Type B pancreatic cell (in vitro differentiated cells): ENCODE results near the gene CIAO3. TPM values are rescaled to one million over a fixed set of nuclear protein-coding genes. Genes with fewer than 3 reads are reported as not detected.

ENCODE experiments used
- DNase-seq: peaks from one replicate; pipeline ENCODE4 v3.0.0; 2021; ENCODE audit warnings: mixed read lengths; ENCODE audit not compliant: unreplicated experiment; ENCODE audit errors: extremely low spot score
- H3K27ac Mint-ChIP-seq: 2 replicates; pipeline ENCODE4 v1.8.0; 2021; ENCODE audit warnings: mild to moderate bottlenecking, mixed read lengths
- H3K27me3 Mint-ChIP-seq: 2 replicates; pipeline ENCODE4 v1.8.0; 2021; ENCODE audit warnings: mixed read lengths
- H3K36me3 Mint-ChIP-seq: 2 replicates; pipeline ENCODE4 v1.8.0; 2021; ENCODE audit warnings: mixed read lengths
- H3K4me1 Mint-ChIP-seq: one replicate; pipeline ENCODE4 v1.8.0; 2021; ENCODE audit warnings: mixed read lengths; ENCODE audit not compliant: unreplicated experiment
- H3K4me3 Mint-ChIP-seq: 2 replicates; pipeline ENCODE4 v1.8.0; 2021; ENCODE audit warnings: mild to moderate bottlenecking, mixed read lengths
- H3K9me3 Mint-ChIP-seq: 2 replicates; pipeline ENCODE4 v1.8.0; 2021; ENCODE audit warnings: mixed read lengths
- total RNA-seq: library from RNA; stranded (reverse); gene quantifications from 2 replicates; pipeline ENCODE4 v1.2.1, GENCODE V29; 2021; ENCODE audit warnings: low replicate concordance
- TF ChIP-seq, protein P1 (sequence below): fragments of 200-600 bp; sonication (generic); conservative IDR thresholded peaks from 2 replicates; pipeline ENCODE4 v1.5.0; 2021; ENCODE audit warnings: antibody characterized with exemption, mild to moderate bottlenecking

Gene CIAO3
- total RNA-seq, 1 donor from 2014 or later, result 44.5 TPM

GRCh38 chr16:718389-718788 lies 22.4 kb downstream of the CIAO3 start:
- DNase-seq, result no peak
- Mint-ChIP-seq H3K36me3 (no peaks in the 10 kb centered on the region), H3K27ac (no peak overlapping the region), H3K9me3 (no peaks in the 10 kb centered on the region), H3K27me3 (peaks cover 5% of the 10 kb centered on the region), H3K4me1 (peaks cover 11% of the 10 kb centered on the region), H3K4me3 (peak overlapping the region; percentile 84)
- TF ChIP-seq, protein P1, sequence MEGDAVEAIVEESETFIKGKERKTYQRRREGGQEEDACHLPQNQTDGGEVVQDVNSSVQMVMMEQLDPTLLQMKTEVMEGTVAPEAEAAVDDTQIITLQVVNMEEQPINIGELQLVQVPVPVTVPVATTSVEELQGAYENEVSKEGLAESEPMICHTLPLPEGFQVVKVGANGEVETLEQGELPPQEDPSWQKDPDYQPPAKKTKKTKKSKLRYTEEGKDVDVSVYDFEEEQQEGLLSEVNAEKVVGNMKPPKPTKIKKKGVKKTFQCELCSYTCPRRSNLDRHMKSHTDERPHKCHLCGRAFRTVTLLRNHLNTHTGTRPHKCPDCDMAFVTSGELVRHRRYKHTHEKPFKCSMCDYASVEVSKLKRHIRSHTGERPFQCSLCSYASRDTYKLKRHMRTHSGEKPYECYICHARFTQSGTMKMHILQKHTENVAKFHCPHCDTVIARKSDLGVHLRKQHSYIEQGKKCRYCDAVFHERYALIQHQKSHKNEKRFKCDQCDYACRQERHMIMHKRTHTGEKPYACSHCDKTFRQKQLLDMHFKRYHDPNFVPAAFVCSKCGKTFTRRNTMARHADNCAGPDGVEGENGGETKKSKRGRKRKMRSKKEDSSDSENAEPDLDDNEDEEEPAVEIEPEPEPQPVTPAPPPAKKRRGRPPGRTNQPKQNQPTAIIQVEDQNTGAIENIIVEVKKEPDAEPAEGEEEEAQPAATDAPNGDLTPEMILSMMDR, result no peak

DNA sequence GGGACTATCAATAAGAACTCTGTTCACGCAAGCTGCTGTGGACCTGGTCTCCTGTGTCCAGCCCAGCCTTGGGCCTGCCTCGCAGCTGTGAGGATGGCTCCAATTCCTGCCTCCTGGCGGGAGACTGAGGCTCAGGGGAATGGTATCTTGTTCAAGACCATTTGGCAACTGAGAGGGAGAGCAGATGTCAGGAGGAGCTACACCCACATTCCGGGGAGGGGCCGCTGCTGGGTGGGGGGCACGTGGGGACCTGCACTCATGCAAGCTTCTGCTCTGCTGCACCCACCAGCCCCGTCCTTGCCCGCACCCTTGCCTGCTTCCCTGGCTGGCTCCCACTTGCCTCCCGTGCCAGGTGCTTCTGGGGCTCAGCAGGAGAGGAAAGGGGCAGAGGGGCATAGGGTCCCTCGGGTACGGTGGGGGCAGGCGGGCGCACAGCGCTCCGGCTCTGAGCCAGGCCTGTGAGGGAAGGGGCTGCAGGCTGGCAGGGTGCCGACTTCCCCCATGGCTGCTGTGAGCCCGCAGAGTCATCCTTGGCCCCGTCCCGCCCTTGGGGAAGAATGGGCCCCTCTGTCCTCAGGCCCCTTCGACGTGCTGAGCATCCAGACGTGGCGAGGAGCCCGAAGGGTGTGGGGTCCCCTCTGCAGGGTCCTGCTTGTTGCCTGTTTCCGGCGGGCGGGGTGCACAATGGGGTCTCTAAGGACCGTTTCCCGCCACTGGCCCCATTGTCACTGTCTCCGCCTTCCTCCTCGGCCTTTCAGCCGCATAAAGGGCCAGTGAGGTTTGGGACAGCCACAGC lies 23.1 kb downstream of the CIAO3 start:
- H3K4me3 Mint-ChIP-seq, result no peak overlapping the region
- no peaks in the 10 kb centered on the region for H3K36me3 Mint-ChIP-seq
- no peak overlapping the region for H3K27ac Mint-ChIP-seq
- TF ChIP-seq, protein P1, result no peak
- DNase-seq, result no peak
- peaks cover 8% of the 10 kb centered on the region for H3K27me3 Mint-ChIP-seq
- no peaks in the 10 kb centered on the region for H3K9me3 Mint-ChIP-seq
- H3K4me1 Mint-ChIP-seq, result peaks cover 14% of the 10 kb centered on the region

GRCh38 chr16:716768-717325 lies 23.9 kb downstream of the CIAO3 start:
- H3K4me1 Mint-ChIP-seq, result peaks cover 16% of the 10 kb centered on the region
- peaks cover 10% of the 10 kb centered on the region for H3K27me3 Mint-ChIP-seq
- TF ChIP-seq, protein P1, result no peak
- no peaks in the 10 kb centered on the region for H3K9me3 Mint-ChIP-seq
- DNase-seq, result no peak
- H3K27ac Mint-ChIP-seq, result no peak overlapping the region
- H3K4me3 Mint-ChIP-seq, result peak overlapping the region; percentile 84
- H3K36me3 Mint-ChIP-seq, result no peaks in the 10 kb centered on the region

DNA sequence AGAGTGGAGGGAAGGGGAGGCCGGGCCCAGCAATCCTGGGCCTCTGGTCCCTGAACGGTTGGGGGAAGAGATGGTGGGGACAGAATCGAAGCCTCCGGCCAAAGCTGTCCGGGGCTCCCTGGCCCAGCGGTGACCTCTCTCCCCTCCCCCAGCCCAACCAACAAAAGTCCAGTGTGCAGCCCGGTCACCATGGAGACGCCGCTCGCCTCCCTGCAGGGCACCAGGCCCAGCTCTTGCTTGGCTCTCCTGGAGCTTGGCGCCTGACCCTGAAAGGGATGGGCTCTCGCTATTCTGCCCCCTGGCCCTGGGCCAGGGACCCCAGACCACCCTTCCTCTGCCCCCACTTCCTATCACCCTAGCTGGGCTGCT lies 24.6 kb downstream of the CIAO3 start:
- no peak for DNase-seq
- TF ChIP-seq, protein P1, result no peak
- Mint-ChIP-seq H3K27ac (peak overlapping the region; percentile 36), H3K36me3 (no peaks in the 10 kb centered on the region), H3K4me3 (peak overlapping the region; percentile 84), H3K4me1 (peaks cover 16% of the 10 kb centered on the region), H3K9me3 (no peaks in the 10 kb centered on the region), H3K27me3 (peaks cover 12% of the 10 kb centered on the region)

DNA sequence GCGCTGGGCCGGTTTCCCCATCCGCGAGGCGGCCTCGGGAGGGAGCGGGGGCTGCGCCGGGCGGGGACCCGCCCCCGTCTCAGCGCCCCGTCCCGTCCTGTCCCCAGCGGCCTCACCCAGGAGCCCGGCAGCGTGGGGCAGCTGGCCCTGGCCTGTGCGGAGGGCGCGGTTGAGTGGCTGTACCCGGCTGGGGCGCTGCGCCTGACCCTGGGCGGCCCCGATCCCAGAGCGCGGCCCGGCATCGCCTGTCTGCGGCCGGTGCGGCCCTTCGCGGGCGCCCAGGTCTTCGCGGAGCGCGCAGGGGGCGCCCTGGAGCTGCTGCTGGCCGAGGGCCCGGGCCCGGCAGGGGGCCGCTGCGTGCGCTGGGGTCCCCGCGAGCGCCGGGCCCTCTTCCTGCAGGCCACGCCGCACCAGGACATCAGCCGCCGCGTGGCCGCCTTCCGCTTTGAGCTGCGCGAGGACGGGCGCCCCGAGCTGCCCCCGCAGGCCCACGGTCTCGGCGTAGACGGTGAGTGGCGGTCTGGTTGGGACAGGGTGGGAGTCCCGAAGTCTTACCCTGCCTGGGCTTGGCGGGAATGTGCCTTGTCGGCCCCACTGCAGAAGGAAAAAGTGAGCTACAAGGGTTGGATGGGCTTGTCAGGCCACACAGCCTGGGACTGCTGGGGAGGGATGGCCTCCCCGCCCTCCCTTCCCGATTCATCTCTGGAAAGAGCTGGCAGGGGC lies 25.2 kb downstream of the CIAO3 start:
- DNase-seq, result no peak
- Mint-ChIP-seq H3K27me3 (peaks cover 13% of the 10 kb centered on the region), H3K4me1 (peaks cover 16% of the 10 kb centered on the region), H3K4me3 (peak overlapping the region; percentile 84), H3K9me3 (no peaks in the 10 kb centered on the region), H3K36me3 (no peaks in the 10 kb centered on the region), H3K27ac (peak overlapping the region; percentile 36)
- TF ChIP-seq, protein P1, result peak; percentile 36
